ENCODE results near the gene UPK1A.

Gene UPK1A

GRCh38 chr19:35693422-35693821, 27.1 kb downstream of the UPK1A start:
- no peak for DNase-seq

DNA sequence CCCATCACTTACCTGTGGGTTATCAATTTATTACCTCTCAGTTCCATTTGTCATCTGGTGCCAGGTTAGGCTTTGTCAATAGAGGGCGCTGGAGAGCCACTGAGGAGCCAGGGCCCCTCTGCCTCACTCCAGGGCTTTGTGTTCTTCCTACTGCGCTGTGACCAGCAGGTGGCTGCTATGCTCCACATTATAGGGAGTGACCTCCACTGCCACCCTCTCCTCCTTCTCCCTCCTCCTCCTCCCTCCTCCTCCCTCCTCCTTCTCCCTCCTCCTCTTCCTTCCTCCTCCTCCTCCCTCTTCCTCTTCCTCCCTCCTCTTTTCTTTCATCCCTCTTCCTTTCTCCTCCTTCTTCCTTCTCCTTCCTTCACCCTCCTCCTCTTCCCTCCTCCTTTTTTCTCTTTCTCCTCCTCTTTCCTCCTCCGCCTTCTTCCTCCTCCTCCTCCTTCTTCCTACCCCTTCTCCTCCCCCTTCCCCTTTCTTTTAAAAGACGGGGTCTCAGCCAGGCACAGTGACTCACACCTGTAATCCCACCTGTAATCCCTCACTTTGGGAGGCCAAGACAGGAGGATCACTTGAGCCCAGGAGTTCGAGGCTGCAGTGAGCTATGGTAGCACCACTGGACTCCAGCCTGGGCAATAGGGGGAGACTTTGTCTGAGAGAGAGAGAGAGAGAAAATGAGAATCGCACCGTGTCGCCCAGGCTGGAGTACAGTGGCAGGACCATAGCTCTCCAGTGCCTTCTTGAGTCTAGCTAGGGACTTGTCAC, 27.7 kb downstream of the UPK1A start:
- peak; percentile 86 for DNase-seq

DNA sequence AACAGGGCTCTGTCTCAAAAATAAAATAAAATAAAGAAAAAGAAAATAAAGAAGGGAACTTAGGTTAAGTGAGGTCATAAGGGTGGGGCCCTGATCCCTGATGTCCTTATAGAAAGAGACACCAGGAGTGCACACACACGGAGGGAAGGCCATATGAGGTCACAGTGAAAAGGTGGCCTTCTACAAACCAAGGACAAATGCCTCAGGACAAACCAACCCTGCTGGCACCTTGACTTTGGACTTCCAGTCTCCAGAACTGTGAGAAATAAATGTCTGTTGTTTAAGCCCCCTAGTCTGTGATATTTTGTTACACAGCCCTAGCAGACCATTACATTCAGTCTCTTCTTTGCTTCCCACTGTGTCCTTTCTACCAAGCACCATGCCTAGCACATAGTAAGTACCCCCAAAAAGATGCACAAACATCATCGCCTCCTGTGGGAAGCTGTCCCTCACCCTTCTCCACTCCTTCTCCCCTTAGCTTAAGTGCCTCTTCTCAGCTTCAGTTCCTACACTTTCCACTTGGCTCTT, 29.6 kb downstream of the UPK1A start:
- DNase-seq, result no peak

- no peak for DNase-seq
These were observed 30.5 kb downstream of the UPK1A start for GRCh38 chr19:35696835-35697234.

- peak; percentile 98 for DNase-seq
These were observed 36.1 kb downstream of the UPK1A start for GRCh38 chr19:35702223-35703012.

- no peak for DNase-seq
These were observed 37.0 kb downstream of the UPK1A start for GRCh38 chr19:35703343-35703742.

GRCh38 chr19:35704218-35704617, 37.9 kb downstream of the UPK1A start, which contains the start of gene ZBTB32:
Gene ZBTB32 (plus strand): TSS chr19:35704558. CDS start chr19:35714627, 10,069 bp downstream.
- no peak for DNase-seq

GRCh38 chr19:35708391-35708790, 42.1 kb downstream of the UPK1A start:
- no peak for DNase-seq

DNA sequence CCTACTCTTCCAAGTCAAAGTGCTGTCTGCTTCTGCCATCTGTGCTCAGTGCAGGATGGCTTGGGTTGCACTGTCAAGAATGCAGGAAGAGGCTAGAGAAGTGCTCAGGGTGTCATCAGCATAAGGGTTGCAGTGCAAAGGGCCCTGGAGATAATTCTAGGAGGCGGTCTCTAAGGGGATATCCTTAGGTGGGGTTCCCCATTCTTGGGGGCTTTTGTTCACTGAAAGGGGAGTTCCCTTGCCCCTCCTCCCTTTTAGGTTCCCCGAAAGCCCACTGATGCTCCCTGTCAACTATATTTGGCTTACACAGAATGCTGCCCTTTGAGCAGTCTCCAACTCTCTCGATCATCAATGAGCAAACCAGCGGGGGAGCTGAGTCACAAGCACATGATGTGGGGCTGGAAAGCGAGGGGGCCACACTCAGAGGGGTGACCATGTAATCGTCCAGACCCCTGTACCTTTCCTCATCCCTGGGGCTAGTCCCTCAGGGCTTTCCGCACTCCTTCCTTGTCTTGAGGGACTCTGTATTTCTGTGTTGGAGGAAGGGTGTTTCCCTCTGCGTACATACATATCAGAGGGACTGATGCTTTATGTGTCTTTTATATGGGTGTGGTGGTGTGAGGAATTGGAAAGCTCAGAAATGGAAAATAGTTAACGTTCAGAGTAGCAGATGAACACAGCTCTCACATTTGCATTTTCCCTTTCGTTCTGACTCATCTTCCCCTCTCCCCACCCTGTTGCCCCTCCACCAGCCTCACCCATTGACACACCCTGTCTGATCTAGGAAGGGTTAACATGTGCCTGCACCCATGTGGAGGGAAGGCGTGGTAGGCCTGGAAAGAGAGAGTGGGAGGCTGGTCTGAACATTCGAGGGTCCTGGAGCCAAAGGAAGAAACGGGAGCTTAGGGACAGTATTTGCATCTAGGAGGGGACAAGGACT, 44.7 kb downstream of the UPK1A start:
- DNase-seq, result no peak

DNA sequence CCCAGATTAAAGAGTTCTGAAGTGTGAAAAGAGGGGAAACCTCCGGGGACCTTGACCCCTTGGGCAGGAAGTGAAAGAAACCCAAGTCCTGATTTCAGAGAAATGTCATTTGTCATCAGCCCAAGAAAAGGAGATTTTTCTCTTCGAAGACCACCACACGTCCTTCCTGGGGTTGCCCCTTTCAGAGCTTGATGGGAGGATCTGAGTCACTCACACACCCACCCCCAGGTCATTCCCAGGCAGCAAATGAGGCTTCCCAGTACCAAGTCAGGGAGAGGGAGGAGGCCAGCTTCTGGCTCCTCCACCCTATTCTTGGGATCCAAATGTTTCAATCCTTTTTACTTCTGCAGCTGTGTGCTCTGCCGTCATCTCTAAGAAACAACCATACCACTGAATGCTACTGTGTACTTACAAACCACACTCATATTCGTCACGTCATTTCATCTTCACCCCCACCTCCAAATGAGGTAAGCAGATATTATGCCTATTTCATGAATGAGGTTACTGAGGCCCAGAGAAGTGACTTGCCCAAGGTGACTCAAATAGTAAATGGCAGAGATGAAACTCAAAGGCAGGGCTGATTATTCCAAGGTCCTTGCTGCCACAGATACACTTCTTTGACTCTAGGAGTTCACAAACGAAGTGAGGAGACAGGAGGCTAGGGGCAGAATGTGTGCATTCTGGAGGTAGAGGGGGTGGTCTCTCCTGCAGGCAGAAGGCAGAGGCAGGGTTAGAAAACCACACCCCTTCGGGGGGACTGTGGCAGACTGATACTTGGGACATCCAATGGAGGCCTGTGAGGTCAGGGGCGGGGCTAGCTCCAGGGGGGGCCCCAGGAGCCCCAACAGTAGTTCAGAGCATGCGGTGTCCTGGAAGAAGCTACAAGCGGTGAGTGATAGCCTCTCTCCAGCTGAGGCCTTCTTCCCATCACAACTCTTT, 46.5 kb downstream of the UPK1A start:
- DNase-seq, result no peak

DNA sequence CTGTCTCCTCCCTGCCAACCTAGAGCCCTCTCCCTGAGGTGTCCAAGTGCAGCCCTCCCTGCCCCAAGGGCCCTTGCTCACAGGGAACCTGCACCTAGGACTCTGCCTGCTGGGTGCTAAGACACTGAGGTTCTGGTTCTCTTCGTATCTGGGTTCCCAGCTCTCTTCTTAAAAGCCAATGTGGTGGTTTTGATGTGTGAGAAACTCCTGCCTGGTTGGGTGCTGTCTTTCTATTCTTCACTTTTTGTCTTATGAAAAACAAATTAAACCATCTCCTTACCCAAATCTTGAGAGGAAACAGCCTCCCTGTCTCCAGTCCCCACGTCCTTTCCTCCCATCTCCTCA, 47.2 kb downstream of the UPK1A start:
- no peak for DNase-seq

DNA sequence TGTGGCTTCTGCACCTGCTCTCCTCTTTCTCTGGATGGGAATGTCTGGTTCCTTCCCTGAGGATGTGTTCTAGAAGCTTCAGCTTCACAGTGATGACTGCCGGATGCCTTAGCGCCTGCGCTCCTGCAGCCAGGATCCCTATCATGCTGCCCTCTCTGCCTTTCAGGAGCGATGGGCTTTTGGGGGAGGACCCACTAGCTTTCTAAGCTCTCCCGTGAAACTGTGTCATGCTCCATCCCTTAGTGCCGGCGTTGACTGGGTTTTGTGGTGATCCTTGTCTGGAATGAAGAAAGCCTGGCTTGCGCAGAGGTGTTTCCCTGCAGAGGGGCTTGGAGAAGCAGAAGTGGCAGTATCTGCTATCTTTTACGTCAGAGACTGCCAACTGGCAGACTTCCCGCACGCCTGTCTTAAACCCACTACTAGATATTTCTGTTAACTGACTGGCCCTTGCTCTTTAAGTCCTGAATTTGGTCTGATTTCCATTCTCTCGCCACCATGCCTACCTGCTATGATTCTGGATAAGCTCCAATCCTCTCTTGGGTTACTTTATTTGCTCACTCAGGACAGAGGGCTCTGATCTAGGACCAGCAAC, 47.7 kb downstream of the UPK1A start:
- no peak for DNase-seq

DNA sequence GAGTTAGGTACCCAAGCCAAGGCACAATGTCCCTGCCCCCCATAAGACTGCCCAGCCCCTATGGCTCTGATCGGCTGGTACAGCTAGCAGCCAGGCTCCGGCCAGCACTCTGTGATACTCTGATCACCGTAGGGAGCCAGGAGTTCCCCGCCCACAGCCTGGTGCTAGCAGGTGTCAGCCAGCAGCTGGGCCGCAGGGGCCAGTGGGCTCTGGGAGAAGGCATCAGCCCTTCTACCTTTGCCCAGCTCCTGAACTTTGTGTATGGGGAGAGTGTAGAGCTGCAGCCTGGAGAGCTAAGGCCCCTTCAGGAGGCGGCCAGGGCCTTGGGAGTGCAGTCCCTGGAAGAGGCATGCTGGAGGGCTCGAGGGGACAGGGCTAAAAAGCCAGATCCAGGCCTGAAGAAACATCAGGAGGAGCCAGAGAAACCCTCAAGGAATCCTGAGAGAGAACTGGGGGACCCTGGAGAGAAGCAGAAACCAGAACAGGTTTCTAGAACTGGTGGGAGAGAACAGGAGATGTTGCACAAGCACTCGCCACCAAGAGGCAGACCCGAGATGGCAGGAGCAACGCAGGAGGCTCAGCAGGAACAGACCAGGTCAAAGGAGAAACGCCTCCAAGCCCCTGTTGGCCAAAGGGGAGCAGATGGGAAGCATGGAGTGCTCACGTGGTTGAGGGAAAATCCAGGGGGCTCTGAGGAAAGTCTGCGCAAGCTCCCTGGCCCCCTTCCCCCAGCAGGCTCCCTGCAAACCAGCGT, 48.5 kb downstream of the UPK1A start:
- DNase-seq, result no peak

DNA sequence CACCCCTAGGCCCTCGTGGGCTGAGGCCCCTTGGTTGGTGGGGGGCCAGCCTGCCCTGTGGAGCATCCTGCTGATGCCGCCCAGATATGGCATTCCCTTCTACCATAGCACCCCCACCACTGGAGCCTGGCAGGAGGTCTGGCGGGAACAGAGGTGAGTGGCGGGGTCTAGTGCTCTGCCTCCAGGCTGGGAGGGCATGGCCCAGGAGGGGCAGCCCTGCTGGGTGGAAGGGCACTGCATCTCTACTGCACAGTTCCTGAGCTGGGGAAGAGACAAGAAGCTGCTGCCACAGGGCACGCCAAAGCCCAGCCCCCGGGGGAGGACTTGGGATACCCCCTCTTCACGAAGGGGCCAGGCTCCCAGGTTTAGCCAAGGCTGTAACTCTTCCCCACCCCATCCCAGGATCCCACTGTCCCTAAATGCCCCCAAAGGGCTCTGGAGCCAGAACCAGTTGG, 49.1 kb downstream of the UPK1A start:
- no peak for DNase-seq

GRCh38 chr19:35715981-35716800, 49.9 kb downstream of the UPK1A start:
- no peak for DNase-seq

GRCh38 chr19:35716801-35717664, 50.7 kb downstream of the UPK1A start:
- DNase-seq, result peak; percentile 87

DNA sequence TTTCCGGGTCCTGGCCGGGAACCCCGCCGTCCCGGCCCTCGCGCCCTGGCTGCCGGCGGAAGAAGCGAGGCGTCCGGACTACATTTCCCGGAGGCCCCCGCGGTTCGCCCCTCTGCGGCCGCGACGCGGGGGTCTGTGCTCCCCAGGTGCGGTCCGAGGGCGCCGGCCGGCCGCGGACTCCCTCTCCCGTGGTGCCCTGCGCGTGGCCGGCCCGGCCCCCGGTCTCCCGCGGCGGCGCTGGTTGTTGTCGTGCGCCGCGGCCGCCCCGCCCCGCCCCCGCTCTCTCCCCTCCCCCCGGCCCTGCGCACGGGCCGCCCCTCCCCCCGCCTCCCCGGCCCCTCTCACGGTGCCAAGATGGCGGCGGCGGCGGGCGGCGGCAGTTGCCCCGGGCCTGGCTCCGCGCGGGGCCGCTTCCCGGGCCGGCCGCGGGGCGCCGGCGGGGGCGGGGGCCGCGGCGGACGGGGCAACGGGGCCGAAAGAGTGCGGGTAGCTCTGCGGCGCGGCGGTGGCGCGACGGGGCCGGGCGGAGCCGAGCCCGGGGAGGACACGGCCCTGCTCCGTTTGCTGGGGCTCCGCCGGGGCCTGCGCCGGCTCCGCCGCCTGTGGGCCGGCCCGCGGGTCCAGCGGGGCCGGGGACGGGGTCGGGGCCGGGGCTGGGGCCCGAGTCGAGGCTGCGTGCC, 51.5 kb downstream of the UPK1A start, which contains the start of gene KMT2B:
Gene KMT2B, plus strand, starts transcription at position 339 of the 680 bp plus-strand sequence. Its CDS starts 16 bp downstream, at position 355.
- DNase-seq, result no peak
